ENCODE measurements around the gene TIRAP.

The TIRAP gene

GRCh38 chr11:126327281-126328000 lies 44.5 kb downstream of the TIRAP start:
- no peak for DNase-seq

GRCh38 chr11:126328001-126328390 lies 45.1 kb downstream of the TIRAP start:
- no peak for DNase-seq

- no peak for DNase-seq
Measured at GRCh38 chr11:126328444-126328843, 45.6 kb downstream of the TIRAP start.

- no peak for DNase-seq
Measured at GRCh38 chr11:126328938-126329643, 46.2 kb downstream of the TIRAP start.

- DNase-seq = no peak
Measured at GRCh38 chr11:126329644-126330211, 46.8 kb downstream of the TIRAP start.

GRCh38 chr11:126331286-126331685 lies 48.4 kb downstream of the TIRAP start:
- DNase-seq = no peak

- no peak for DNase-seq
Measured at GRCh38 chr11:126332221-126332711, 49.4 kb downstream of the TIRAP start.

- no peak for DNase-seq
Measured at GRCh38 chr11:126333142-126333541, 50.2 kb downstream of the TIRAP start.

GRCh38 chr11:126334659-126335462 lies 52.0 kb downstream of the TIRAP start:
- DNase-seq = no peak

- no peak for DNase-seq
Measured at GRCh38 chr11:126335463-126335760, 52.5 kb downstream of the TIRAP start.

GRCh38 chr11:126336138-126336541 lies 53.2 kb downstream of the TIRAP start:
- no peak for DNase-seq

GRCh38 chr11:126336671-126337101 lies 53.8 kb downstream of the TIRAP start:
- DNase-seq = no peak

- DNase-seq = no peak
Measured at GRCh38 chr11:126337126-126337473, 54.2 kb downstream of the TIRAP start.

GRCh38 chr11:126337474-126338241 lies 54.8 kb downstream of the TIRAP start:
- DNase-seq = no peak

- no peak for DNase-seq
Measured at GRCh38 chr11:126338346-126339055, 55.6 kb downstream of the TIRAP start.

GRCh38 chr11:126339073-126339862 lies 56.4 kb downstream of the TIRAP start:
- DNase-seq = no peak

- no peak for DNase-seq
Measured at GRCh38 chr11:126339863-126340434, 57.1 kb downstream of the TIRAP start.

GRCh38 chr11:126340960-126341606 lies 58.2 kb downstream of the TIRAP start:
- no peak for DNase-seq

- DNase-seq = no peak
Measured at GRCh38 chr11:126341760-126342161, 58.9 kb downstream of the TIRAP start.

- DNase-seq = no peak
Measured at GRCh38 chr11:126343051-126343450, 60.2 kb downstream of the TIRAP start.

Data from stimulated activated naive CD4-positive, alpha-beta T cell (primary cell).